HepG2 (cell line): ENCODE measurements around the gene PPP1R1A.

Experiments
- ARNTL ChIP-seq: sonication (generic); formaldehyde crosslinking; IDR thresholded peaks from 2 replicates; pipeline ENCODE4 v1.4.0; 2020; ENCODE audit warnings: mild to moderate bottlenecking, missing genetic modification reagents
- GABPA ChIP-seq, 2 experiments: IDR thresholded peaks; 2 replicates each; pipeline ENCODE4 v1.6.1; 2011 to 2016; ENCODE audit warnings: low read depth in 2 of 2, low read length in 1 of 2, missing biosample characterization in 1 of 2, missing genetic modification characterization in 1 of 2
- PLRG1 ChIP-seq: fragments of 450-650 bp; conservative IDR thresholded peaks from 2 replicates; pipeline ENCODE4 v1.6.1; 2016
- SATB2 ChIP-seq: sonication (generic); formaldehyde crosslinking; IDR thresholded peaks from 2 replicates; pipeline ENCODE4 v1.5.0; 2020; ENCODE audit warnings: missing genetic modification reagents
- SMAD9 ChIP-seq: sonication (generic); formaldehyde crosslinking; IDR thresholded peaks from 2 replicates; pipeline ENCODE4 v1.5.1; 2020; ENCODE audit warnings: mild to moderate bottlenecking, missing genetic modification reagents
- SP4 ChIP-seq: sonication (generic); formaldehyde crosslinking; IDR thresholded peaks from 2 replicates; pipeline ENCODE4 v1.8.1; 2023; ENCODE audit warnings: mild to moderate bottlenecking, missing genetic modification reagents
- TP53 ChIP-seq: sonication (generic); formaldehyde crosslinking; conservative IDR thresholded peaks from 2 replicates; pipeline ENCODE4 v1.4.0; 2020; ENCODE audit warnings: missing genetic modification reagents
- ZNF317 ChIP-seq: sonication (generic); formaldehyde crosslinking; IDR thresholded peaks from 2 replicates; pipeline ENCODE4 v1.5.0; 2020; ENCODE audit warnings: mild to moderate bottlenecking, missing genetic modification reagents
- ZNF510 ChIP-seq: sonication (generic); formaldehyde crosslinking; IDR thresholded peaks from 2 replicates; pipeline ENCODE4 v1.4.0; 2020; ENCODE audit warnings: low read depth, mild to moderate bottlenecking, missing genetic modification reagents
- TF ChIP-seq, protein P1 (sequence below): sonication (generic); formaldehyde crosslinking; IDR thresholded peaks from 2 replicates; pipeline ENCODE4 v1.5.0; 2020; ENCODE audit warnings: mild to moderate bottlenecking, missing genetic modification reagents, moderate library complexity
- TF ChIP-seq, protein P2 (sequence below): sonication (generic); IDR thresholded peaks from 2 replicates; pipeline ENCODE4 v1.6.1; 2016; ENCODE audit warnings: low read depth, borderline replicate concordance

DNA sequence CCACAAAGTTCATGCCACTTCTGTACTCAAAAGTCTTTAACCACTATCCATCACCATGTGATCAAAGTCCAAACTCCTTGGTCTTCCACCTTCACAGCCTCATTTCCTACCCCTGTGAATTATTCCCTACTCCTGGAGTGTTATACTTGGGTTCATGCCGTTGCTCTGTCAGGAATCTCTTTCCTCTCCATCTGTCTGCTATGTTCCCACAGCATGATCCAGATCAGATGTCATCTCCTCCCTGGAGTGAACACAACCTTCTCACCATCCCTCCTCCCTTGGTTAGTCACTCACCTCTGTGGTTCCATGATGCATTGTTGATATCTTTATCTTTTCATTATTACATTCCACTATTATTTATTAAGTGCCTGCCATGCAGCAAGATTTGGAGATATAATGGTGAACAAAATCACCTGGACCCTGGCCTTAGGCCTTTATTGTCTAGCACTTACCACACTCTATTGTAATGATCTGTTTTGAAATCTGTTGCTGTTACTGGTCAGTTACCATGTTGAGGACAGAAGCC is 23.8 kb upstream of the PPP1R1A start:
- TF ChIP-seq TP53 (CRISPR knock-in tag) (no peak), SMAD9 (CRISPR knock-in tag) (no peak), ARNTL (CRISPR knock-in tag) (no peak), SATB2 (CRISPR knock-in tag) (no peak), SP4 (CRISPR knock-in tag) (no peak), ZNF317 (CRISPR knock-in tag) (no peak), ZNF510 (CRISPR knock-in tag) (no peak), GABPA (IDR thresholded peaks at IDR 0.05; ENCODE audit: low read depth, low read length) (no peak), GABPA (CRISPR knock-in tag; IDR thresholded peaks at IDR 0.05; ENCODE audit: low read depth) (no peak), PLRG1 (no peak)
- TF ChIP-seq, protein P1, sequence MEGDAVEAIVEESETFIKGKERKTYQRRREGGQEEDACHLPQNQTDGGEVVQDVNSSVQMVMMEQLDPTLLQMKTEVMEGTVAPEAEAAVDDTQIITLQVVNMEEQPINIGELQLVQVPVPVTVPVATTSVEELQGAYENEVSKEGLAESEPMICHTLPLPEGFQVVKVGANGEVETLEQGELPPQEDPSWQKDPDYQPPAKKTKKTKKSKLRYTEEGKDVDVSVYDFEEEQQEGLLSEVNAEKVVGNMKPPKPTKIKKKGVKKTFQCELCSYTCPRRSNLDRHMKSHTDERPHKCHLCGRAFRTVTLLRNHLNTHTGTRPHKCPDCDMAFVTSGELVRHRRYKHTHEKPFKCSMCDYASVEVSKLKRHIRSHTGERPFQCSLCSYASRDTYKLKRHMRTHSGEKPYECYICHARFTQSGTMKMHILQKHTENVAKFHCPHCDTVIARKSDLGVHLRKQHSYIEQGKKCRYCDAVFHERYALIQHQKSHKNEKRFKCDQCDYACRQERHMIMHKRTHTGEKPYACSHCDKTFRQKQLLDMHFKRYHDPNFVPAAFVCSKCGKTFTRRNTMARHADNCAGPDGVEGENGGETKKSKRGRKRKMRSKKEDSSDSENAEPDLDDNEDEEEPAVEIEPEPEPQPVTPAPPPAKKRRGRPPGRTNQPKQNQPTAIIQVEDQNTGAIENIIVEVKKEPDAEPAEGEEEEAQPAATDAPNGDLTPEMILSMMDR (CRISPR knock-in tag) = no peak
- TF ChIP-seq, protein P2, sequence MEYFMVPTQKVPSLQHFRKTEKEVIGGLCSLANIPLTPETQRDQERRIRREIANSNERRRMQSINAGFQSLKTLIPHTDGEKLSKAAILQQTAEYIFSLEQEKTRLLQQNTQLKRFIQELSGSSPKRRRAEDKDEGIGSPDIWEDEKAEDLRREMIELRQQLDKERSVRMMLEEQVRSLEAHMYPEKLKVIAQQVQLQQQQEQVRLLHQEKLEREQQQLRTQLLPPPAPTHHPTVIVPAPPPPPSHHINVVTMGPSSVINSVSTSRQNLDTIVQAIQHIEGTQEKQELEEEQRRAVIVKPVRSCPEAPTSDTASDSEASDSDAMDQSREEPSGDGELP = no peak
